ENCODE measurements around the gene DAAM1. TPM values are rescaled to one million over a fixed set of nuclear protein-coding genes. Genes with fewer than 3 reads are reported as not detected.

DAAM1 gene
- total RNA-seq, 1 donor from 2014 or later: 69.9 TPM

DNA sequence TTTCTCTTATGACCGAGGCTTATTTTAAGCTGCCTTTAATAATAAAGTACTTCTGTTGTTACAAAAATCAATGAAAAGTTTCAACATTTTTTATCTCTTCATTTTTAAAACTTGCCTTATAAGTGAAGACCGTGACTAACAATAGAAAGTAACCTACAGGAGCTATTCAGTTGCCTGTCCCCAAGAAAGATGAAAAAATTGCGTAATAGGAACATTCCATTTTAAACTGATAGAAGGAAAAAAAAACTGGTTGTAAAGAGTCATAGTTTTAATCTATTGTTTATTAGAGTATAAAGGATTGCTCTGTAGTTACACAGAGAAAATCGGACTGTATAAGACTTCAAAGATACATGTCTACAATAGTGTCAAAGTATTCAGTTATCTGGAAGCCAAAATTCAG is 83.3 kb downstream of the DAAM1 start:
- Mint-ChIP-seq H3K36me3 (ENCODE audit: insufficient read depth) (peaks cover 16% of the 10 kb centered on the region), H3K27ac (no peak overlapping the region), H3K4me3 (ENCODE audit: low read depth) (no peak overlapping the region), H3K9me3 (ENCODE audit: low read depth) (no peaks in the 10 kb centered on the region), H3K4me1 (ENCODE audit: low read depth) (no peaks in the 10 kb centered on the region), H3K27me3 (no peaks in the 10 kb centered on the region)
- DNase-seq (ENCODE audit: low spot score, unreplicated experiment): no peak
- TF ChIP-seq CTCF (IDR thresholded peaks at IDR 0.05; ENCODE audit: unreplicated experiment): no peak

GRCh38 chr14:59272633-59273032 is 84.2 kb downstream of the DAAM1 start:
- Mint-ChIP-seq H3K4me3 (ENCODE audit: low read depth) (no peak overlapping the region), H3K27ac (no peak overlapping the region), H3K36me3 (ENCODE audit: insufficient read depth) (peaks cover 13% of the 10 kb centered on the region), H3K4me1 (ENCODE audit: low read depth) (no peaks in the 10 kb centered on the region), H3K9me3 (ENCODE audit: low read depth) (no peaks in the 10 kb centered on the region), H3K27me3 (no peaks in the 10 kb centered on the region)
- TF ChIP-seq CTCF (IDR thresholded peaks at IDR 0.05; ENCODE audit: unreplicated experiment): no peak
- DNase-seq (ENCODE audit: low spot score, unreplicated experiment): no peak

DNA sequence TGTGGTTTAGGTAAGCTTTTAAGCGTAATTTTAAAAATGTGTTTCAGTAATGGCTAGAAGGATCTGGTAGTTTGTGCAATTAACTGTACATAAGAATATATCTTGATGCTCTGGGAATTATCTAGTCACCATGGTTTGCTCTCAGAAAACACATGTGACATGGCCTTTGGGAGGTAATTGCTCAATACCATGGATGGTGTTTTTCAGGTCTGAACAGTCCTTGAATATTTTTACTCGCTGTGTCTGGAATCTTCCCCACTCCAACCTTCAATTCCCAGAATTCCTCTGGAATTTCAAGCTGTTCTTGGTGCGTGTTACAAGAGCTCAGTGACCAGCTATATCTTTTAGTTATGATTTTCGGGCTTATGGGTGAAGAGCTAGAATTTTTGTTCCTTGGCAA is 85.3 kb downstream of the DAAM1 start:
- Mint-ChIP-seq H3K4me3 (ENCODE audit: low read depth) (no peak overlapping the region), H3K36me3 (ENCODE audit: insufficient read depth) (peaks cover 5% of the 10 kb centered on the region)

DNA sequence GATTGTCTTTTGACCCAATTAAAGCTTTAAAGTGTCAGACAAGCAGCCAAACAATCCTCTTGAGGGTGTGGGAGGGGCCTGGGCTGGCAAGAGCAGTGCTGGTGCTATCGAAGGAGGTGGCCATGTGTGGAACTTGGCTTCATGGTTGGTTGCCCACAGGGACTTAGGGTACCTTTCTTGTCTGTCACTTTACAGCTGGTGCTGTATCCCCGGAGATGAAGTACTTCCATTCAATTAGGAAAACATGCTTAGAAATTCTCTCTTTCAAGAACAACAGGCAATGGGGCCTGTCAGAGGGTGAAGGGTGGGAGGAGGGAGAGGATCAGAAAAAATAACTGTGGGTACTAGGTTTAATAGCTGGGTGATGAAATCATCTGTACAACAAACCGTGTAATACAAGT is 86.5 kb downstream of the DAAM1 start:
- TF ChIP-seq CTCF (IDR thresholded peaks at IDR 0.05; ENCODE audit: unreplicated experiment): no peak
- Mint-ChIP-seq H3K27me3 (no peaks in the 10 kb centered on the region), H3K27ac (no peak overlapping the region)

More for the DNA sequence above, 85.3 kb downstream of the DAAM1 start:
- H3K27me3 Mint-ChIP-seq: no peaks in the 10 kb centered on the region
- no peaks in the 10 kb centered on the region for H3K4me1 Mint-ChIP-seq (ENCODE audit: low read depth)
- TF ChIP-seq CTCF (IDR thresholded peaks at IDR 0.05; ENCODE audit: unreplicated experiment): no peak
- no peak overlapping the region for H3K27ac Mint-ChIP-seq
- H3K9me3 Mint-ChIP-seq (ENCODE audit: low read depth): no peaks in the 10 kb centered on the region
- DNase-seq (ENCODE audit: low spot score, unreplicated experiment): no peak

DNA sequence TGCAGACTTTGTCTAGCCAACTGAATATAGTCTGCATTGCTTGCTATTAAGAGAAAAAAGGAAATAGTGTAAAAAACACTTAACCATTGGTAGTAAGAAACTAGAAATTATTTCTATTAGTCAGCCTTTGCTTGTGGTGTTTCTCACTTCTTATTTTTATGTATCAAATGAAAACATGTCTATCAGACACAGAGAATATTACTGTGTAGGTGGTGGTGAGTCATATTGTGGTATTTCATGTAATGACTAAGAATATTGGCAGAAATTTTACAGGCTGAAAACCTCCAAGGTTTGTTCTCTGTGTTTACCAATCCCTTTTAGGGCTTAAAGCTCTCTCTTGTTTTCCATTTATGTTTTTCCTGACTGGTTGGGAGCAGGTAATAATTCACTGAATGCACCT is 87.2 kb downstream of the DAAM1 start:
- H3K27me3 Mint-ChIP-seq: no peaks in the 10 kb centered on the region
- no peak overlapping the region for H3K27ac Mint-ChIP-seq
- TF ChIP-seq CTCF (IDR thresholded peaks at IDR 0.05; ENCODE audit: unreplicated experiment): no peak
- H3K9me3 Mint-ChIP-seq (ENCODE audit: low read depth): peaks cover 4% of the 10 kb centered on the region
- no peak overlapping the region for H3K4me3 Mint-ChIP-seq (ENCODE audit: low read depth)
- peaks cover 9% of the 10 kb centered on the region for H3K36me3 Mint-ChIP-seq (ENCODE audit: insufficient read depth)
- no peak for DNase-seq (ENCODE audit: low spot score, unreplicated experiment)
- H3K4me1 Mint-ChIP-seq (ENCODE audit: low read depth): no peaks in the 10 kb centered on the region

More for the DNA sequence above, 86.5 kb downstream of the DAAM1 start:
- Mint-ChIP-seq H3K36me3 (ENCODE audit: insufficient read depth) (peaks cover 6% of the 10 kb centered on the region), H3K9me3 (ENCODE audit: low read depth) (peaks cover 3% of the 10 kb centered on the region), H3K4me3 (ENCODE audit: low read depth) (no peak overlapping the region), H3K4me1 (ENCODE audit: low read depth) (no peaks in the 10 kb centered on the region)
- DNase-seq (ENCODE audit: low spot score, unreplicated experiment): no peak

Data from progenitor cell of endocrine pancreas (in vitro differentiated cells).